Astrocyte of the spinal cord (primary cell): ENCODE data around the gene ARFGEF3.

Experiments
- DNase-seq: peaks from one replicate; pipeline ENCODE4 v3.0.0; 2011; ENCODE audit warnings: low read depth, low spot score
- H3K4me3 ChIP-seq: 2 replicates; pipeline ENCODE4 v1.5.1; 2011; ENCODE audit warnings: low read depth, mild to moderate bottlenecking, low read length, moderate library complexity
- CTCF ChIP-seq: IDR thresholded peaks from 2 replicates; pipeline ENCODE4 v1.5.1; 2012; ENCODE audit warnings: low read depth, mild to moderate bottlenecking, low read length, inconsistent platforms
- in situ Hi-C: cut with HindIII; loops from 2 replicates; pipeline ENCODE4 v1.10.0; 2017; ENCODE audit warnings: low sequenced_read_pairs

The ARFGEF3 gene

GRCh38 chr6:138248878-138249277 lies 87.1 kb downstream of the ARFGEF3 start:
- in situ Hi-C loops = no loop called here
- no peak for TF ChIP-seq CTCF
- DNase-seq = no peak

GRCh38 chr6:138250053-138250452 lies 88.3 kb downstream of the ARFGEF3 start:
- TF ChIP-seq CTCF = no peak
- H3K4me3 ChIP-seq = no peak overlapping the region
- DNase-seq = no peak
- in situ Hi-C loops = no loop called here

More at GRCh38 chr6:138248878-138249277, 87.1 kb downstream of the ARFGEF3 start:
- H3K4me3 ChIP-seq = no peak overlapping the region

GRCh38 chr6:138250513-138251247 lies 88.9 kb downstream of the ARFGEF3 start:
- H3K4me3 ChIP-seq = no peak overlapping the region
- in situ Hi-C loops = no loop called here
- peak; percentile 92 for DNase-seq

GRCh38 chr6:138253731-138254130 lies 92.0 kb downstream of the ARFGEF3 start:
- in situ Hi-C loops = no loop called here

More at GRCh38 chr6:138250513-138251247, 88.9 kb downstream of the ARFGEF3 start:
- no peak for TF ChIP-seq CTCF

GRCh38 chr6:138255443-138255842 lies 93.7 kb downstream of the ARFGEF3 start:
- in situ Hi-C loops = no loop called here
- DNase-seq = no peak
- no peak overlapping the region for H3K4me3 ChIP-seq
- no peak for TF ChIP-seq CTCF

More at GRCh38 chr6:138253731-138254130, 92.0 kb downstream of the ARFGEF3 start:
- no peak for DNase-seq
- TF ChIP-seq CTCF = no peak
- no peak overlapping the region for H3K4me3 ChIP-seq

GRCh38 chr6:138257638-138258040 lies 95.9 kb downstream of the ARFGEF3 start:
- no peak for TF ChIP-seq CTCF
- in situ Hi-C loops = no loop called here
- DNase-seq = no peak
- H3K4me3 ChIP-seq = no peak overlapping the region
